T1000 (cell line): ENCODE results near the gene CCDC106.

ENCODE experiments used
- DNase-seq: peaks from one replicate; lab custom pipeline; 2025; ENCODE audit warnings: mixed read lengths; lab: John Stamatoyannopoulos, UW

CCDC106 gene

GRCh38 chr19:55650602-55651230, 2.7 kb downstream of the CCDC106 start:
- no peak for DNase-seq

DNA sequence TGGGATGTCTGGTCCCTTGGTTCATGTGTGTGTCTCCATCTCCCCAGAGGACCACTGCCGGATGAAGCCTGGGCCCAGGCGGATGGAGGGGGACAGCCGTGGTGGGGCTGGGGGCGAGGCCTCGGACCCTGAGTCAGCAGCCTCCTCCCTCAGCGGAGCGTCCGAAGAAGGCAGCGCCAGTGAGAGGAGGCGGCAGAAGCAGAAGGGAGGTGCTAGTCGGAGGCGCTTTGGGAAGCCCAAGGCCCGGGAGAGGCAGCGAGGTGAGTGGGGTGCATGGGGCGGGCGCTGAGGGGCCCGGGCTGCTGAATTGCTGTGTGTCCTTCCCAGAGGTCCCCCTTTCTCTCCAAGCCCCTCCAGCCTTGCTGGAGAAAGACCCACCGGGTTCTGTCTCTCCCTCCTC, 3.2 kb downstream of the CCDC106 start:
- no peak for DNase-seq

GRCh38 chr19:55652311-55653128, 4.5 kb downstream of the CCDC106 start:
- no peak for DNase-seq

GRCh38 chr19:55653651-55654322, 5.8 kb downstream of the CCDC106 start:
- DNase-seq, result peak; percentile 95

- peak; percentile 97 for DNase-seq
Measured at GRCh38 chr19:55654323-55654867, 6.4 kb downstream of the CCDC106 start.

DNA sequence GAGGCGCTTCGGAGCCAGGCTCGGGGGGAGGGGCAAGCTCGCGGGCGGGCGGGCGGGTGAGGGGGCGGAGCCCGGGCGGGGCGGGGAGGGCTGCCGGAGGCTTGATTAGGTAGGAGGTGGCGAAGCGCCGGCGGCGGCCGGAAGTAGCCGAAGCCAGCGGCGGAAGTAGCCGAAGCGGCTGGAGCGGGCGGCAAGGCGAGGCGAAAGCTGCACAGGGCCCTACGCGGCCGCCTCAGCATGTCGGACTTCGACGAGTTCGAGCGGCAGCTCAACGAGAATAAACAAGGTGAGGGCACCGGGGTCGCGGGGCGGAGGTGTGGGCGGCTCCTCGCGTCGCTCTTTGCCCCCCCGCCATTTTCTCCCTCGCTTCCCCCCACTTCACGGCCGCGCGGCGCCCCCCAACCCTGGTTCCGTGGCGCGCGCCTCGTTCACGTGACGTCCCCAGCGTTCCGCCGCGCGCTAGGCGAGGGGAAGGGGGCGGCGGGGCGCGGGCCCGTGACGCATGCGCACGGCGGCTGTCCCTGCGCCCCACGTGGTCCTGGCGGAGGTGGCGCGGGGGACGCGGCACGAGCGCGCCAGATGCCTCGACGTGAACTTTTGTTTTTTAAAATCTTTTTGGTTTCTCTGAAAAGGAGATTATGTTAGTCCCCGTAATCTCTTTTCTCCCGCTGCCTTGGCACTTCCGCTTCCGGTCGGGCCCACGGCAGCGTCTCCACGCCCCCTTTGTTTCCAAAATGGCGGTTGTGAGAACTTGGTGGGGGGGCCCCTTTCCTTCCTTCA, 7.0 kb downstream of the CCDC106 start, which contains the start of gene U2AF2:
Gene U2AF2 (plus strand): TSS at position 168 of the 780 bp plus-strand sequence. CDS start 70 bp downstream, at position 238.
- peak; percentile 88 for DNase-seq

DNA sequence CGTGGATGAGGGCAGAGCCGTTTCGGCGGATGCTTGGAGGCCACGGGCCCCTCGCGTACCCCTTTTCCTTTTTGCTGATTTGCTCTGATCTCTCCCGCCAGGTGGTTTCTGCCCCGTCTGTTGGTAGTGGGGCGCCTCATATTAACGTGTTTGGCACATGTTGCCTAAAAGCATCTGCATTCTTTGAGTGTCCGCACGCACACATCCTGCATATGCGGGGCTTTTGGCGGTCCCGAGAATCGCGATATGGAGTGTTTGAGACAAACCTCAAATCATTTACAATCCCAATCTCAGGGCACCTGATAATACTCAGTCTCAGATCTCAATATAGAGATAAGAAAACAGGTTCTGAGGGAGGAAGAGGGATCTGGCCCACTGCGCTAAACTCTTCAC, 7.6 kb downstream of the CCDC106 start:
- no peak for DNase-seq

DNA sequence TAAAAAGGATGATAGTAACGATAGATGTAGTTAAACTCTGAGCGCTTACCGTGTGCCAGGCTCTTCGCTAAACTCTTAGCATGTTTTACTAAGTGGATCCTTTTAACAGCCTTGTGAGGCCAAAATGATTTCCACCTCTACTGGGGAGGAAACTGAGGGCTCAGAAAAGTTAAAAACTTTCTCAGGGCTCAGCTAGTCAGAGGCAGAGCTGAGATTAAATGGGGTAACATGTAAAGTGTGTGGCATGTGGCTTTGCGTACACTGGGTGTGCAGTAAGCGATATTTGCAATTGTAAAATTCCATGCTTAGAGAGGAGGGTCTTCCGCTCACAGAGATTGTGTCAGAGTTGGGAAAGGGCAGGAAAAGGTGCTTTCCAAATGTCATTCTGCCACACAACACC, 8.5 kb downstream of the CCDC106 start:
- no peak for DNase-seq

GRCh38 chr19:55656988-55657747, 9.2 kb downstream of the CCDC106 start:
- DNase-seq, result no peak

- no peak for DNase-seq
Measured at GRCh38 chr19:55658846-55659459, 10.9 kb downstream of the CCDC106 start.

GRCh38 chr19:55659822-55660221, 11.8 kb downstream of the CCDC106 start:
- DNase-seq, result no peak

DNA sequence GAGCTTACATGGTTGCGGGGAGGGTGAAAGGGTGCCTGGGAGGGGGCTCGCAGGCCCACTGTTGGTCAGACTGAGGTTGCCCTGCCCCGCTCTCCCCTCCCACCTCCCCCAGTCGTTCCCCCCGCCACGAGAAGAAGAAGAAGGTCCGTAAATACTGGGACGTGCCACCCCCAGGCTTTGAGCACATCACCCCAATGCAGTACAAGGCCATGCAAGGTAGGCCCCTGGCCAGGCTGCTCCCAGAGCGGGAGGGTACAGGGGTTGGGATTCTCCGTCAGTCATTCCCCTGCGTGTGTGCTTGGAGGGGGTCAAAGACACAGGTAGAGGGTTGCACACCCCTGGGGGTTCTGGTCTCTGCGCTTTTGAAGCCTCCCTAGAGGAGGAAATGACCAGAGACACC, 12.4 kb downstream of the CCDC106 start:
- no peak for DNase-seq

DNA sequence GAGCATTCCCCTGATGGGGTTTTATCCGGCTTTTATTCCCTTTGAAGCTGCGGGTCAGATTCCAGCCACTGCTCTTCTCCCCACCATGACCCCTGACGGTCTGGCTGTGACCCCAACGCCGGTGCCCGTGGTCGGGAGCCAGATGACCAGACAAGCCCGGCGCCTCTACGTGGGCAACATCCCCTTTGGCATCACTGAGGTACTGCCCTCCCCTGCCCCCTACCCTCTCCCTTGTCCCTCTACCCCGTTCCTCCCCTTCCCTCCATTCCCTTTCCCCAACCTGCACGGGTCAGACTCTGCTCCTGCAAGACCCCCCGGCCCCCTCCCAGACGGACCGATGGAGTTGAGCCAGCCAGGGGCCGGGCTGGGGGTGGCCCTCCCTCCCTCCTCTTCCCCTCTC, 13.0 kb downstream of the CCDC106 start:
- DNase-seq, result no peak

DNA sequence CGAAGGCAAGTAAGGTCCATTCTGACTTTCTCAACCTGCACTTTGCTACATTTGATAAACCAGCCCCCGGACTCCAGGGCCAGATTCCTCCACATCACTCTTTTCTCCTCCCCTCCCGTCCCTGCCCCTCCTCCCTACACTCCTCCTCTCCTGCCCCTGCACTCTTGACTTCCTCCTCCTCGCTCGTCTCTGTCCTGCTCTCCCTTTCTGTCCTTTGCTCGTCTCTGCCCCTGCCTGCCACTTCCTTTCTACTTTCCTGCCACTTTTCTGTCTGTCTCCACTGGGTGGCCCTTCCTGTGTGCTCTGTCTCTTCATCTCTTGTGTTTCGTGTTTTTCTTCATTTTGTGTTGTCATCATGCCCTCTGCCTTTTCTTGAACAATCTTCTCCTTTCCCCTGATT, 13.8 kb downstream of the CCDC106 start:
- DNase-seq, result no peak

- no peak for DNase-seq
Measured at GRCh38 chr19:55663846-55664536, 16.0 kb downstream of the CCDC106 start.

DNA sequence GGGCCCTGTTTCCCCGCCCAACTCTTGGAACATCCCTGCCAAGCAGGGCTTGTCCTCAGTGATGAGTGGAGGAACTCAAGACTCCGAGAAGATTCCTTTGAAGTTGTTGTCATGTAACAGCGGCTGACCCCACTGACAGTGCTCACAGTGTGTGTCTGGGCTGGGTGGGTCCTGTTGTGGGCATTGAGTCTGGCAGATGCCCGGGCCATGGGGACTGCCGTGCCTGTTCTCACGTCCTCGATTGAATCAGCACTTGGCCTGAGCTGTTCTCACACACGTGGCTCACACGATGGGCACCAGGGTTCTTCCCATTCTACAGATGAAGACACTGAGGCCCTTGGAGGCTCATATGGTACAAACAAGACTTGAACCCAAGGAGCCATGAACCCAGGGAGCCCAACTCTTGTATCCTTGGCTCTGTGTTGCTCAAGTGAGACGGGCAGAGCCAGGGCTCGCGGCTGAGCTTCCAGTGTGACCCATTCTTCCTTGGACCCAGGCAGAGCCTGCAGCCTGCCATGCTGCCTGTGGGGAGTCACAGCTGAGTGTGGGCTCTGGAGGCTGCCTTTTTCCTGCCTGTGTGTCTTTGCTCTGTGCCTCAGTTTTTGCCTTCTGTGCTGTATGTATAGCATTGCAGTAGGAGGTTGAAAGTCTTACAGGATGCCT, 18.5 kb downstream of the CCDC106 start:
- DNase-seq, result no peak

- DNase-seq, result no peak
Measured at GRCh38 chr19:55667006-55667381, 19.0 kb downstream of the CCDC106 start.

- DNase-seq, result no peak
Measured at GRCh38 chr19:55667511-55667910, 19.5 kb downstream of the CCDC106 start.

DNA sequence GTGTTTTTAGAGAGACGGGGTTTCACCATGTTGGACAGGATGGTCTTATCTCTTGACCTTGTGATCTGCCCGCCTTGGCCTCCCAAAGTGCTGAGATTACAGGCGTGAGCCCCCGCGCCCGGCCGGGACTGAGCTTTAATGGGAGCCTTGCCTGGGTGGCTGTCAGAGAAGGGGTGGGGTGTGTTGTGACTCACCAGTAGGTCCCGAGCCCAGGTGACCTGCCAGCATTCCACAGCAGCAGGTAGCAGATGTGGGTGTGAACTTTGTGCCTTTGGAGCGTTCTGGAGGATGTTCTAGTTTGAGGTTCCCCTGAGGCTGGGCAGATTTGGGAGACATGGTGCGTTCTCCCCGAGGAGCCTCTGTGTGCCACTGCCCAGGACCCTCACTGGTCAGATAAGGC, 19.9 kb downstream of the CCDC106 start:
- DNase-seq, result no peak
